Kidney (tissue), 22 donors: ENCODE results near the gene CAPNS1. TPM values are rescaled to one million over a fixed set of nuclear protein-coding genes. Genes with fewer than 3 reads are reported as not detected.

Experiments
- DNase-seq, 5 donors: peaks; one replicate each; pipeline ENCODE4 v3.0.0-alpha.2; 2013 to 2020
- FAIRE-seq: peaks from 2 replicates; lab custom pipeline; 2012; peaks lifted over from hg19 to GRCh38; lab: Jason Lieb, UNC
- H3K27ac ChIP-seq, 2 donors: one replicate each; pipeline ENCODE4 v1.7.0; 2013; ENCODE audit warnings: low read depth in 2 of 2, low read length in 2 of 2, inconsistent platforms in 1 of 2
- H3K27me3 ChIP-seq: one replicate; pipeline ENCODE4 v1.7.1; 2013; ENCODE audit warnings: low read length, inconsistent platforms; ENCODE audit not compliant: control insufficient read depth, insufficient read depth
- H3K36me3 ChIP-seq, 3 donors: one replicate each; pipeline versions ENCODE4 v1.7.0 to v1.7.1; 2013; ENCODE audit warnings: low read length in 3 of 3, control low read depth in 1 of 3, inconsistent platforms in 1 of 3; ENCODE audit not compliant: insufficient read depth in 3 of 3, control insufficient read depth in 2 of 3
- H3K4me1 ChIP-seq, 3 donors: one replicate each; pipeline versions ENCODE4 v1.7.0 to v1.7.1; 2013; ENCODE audit warnings: low read length in 3 of 3, inconsistent platforms in 1 of 3, low read depth in 1 of 3; ENCODE audit not compliant: control insufficient read depth in 2 of 3, insufficient read depth in 2 of 3
- H3K4me3 ChIP-seq, 3 donors: one replicate each; pipeline versions ENCODE4 v1.7.0 to v1.8.1; 2013; ENCODE audit warnings: low read length in 3 of 3, control low read depth in 1 of 3, inconsistent platforms in 1 of 3
- H3K9ac ChIP-seq, 3 donors: one replicate each; pipeline versions ENCODE4 v1.7.0 to v1.7.1; 2013; ENCODE audit warnings: low read length in 3 of 3, control low read depth in 1 of 3, inconsistent platforms in 1 of 3
- H3K9me3 ChIP-seq, 3 donors: one replicate each; pipeline versions ENCODE4 v1.7.0 to v1.7.1; 2013; ENCODE audit warnings: low read length in 3 of 3, control low read depth in 1 of 3, inconsistent platforms in 1 of 3; ENCODE audit not compliant: control insufficient read depth in 2 of 3, insufficient read depth in 1 of 3
- CTCF ChIP-seq: IDR thresholded peaks from 3 replicates; pipeline ENCODE4 v1.5.1; 2012; ENCODE audit warnings: mild to moderate bottlenecking, moderate library complexity, borderline replicate concordance; ENCODE audit not compliant: insufficient read depth; ENCODE audit errors: extremely low read depth
- intact Hi-C: fragments of 100-400 bp; cut with DNase I; formaldehyde crosslinking; loops from one replicate; pipeline ENCODE4 v1.11.1; 2022
- long read RNA-seq, 10 donors: library from polyadenylated mRNA in 1 of 10; unstranded in 1 of 10; transcript quantifications; one replicate each; pipeline ENCODE4 v2.0.0 and lab custom pipeline, GENCODE V29; 2021 to 2026
- polyA plus RNA-seq: library from polyadenylated mRNA; stranded (reverse); fragments of 350-450 nt; fragmentation: Illumina TruSeq; extraction: RNeasy Lipid Tissue Mini Kit (QIAGEN cat#74804); gene quantifications from one replicate; pipeline ENCODE4 v1.2.3, GENCODE V29; 2014; ENCODE audit warnings: low read depth, low replicate concordance; ENCODE audit not compliant: insufficient read depth
- total RNA-seq: library from RNA; stranded (reverse); fragmentation: NEBNext Ultra II Directional; extraction: Animal tissue kit (Norgen Biotek cat#: 25700); gene quantifications from one replicate; pipeline ENCODE4 v1.2.1, GENCODE V29; 2021
- donor health status: control.
- donor health status: control.
- donor health status: control.
- donor health status: control.
- donor health status: control.
- donor health status: DM: yes; HTN: yes; CAD: no.
- donor health status: Normal renal cell carcinoma (clear cell type).

Gene CAPNS1
- total RNA-seq (861 TPM), polyA plus RNA-seq (1,098 TPM)
- long read RNA-seq, donor 1, transcript CAPNS1-201 (11 exons, 1,918 nt): major isoform, 34 of 149 reads
- long read RNA-seq, donor 1, partial matches to known transcripts: 95 of 149 reads
- long read RNA-seq, donor 1, other reads (novel, unspliced or antisense): 20 of 149 reads
- long read RNA-seq, donor 2, transcript CAPNS1-201 (11 exons, 1,918 nt): major isoform, 41 of 136 reads
- long read RNA-seq, donor 2, partial matches to known transcripts: 23 of 136 reads
- long read RNA-seq, donor 2, other reads (novel, unspliced or antisense): 71 of 136 reads
- long read RNA-seq, donor 3, transcript CAPNS1-201 (11 exons, 1,918 nt): major isoform, 47 of 245 reads
- long read RNA-seq, donor 3, partial matches to known transcripts: 170 of 245 reads
- long read RNA-seq, donor 3, other reads (novel, unspliced or antisense): 26 of 245 reads
- long read RNA-seq, donor 4, transcript CAPNS1-201 (11 exons, 1,918 nt): major isoform, 47 of 96 reads
- long read RNA-seq, donor 4, partial matches to known transcripts: 32 of 96 reads
- long read RNA-seq, donor 4, other reads (novel, unspliced or antisense): 17 of 96 reads
- long read RNA-seq, donor 5, partial matches to known transcripts: 0 of 2 reads
- long read RNA-seq, donor 5, other reads (novel, unspliced or antisense): 0 of 2 reads
- long read RNA-seq, donor 6, transcript CAPNS1-201 (11 exons, 1,918 nt): major isoform, 50 of 333 reads
- long read RNA-seq, donor 6, partial matches to known transcripts: 263 of 333 reads
- long read RNA-seq, donor 6, other reads (novel, unspliced or antisense): 20 of 333 reads
- long read RNA-seq, donor 7, transcript CAPNS1-201 (11 exons, 1,918 nt): major isoform, 58 of 180 reads
- long read RNA-seq, donor 7, partial matches to known transcripts: 91 of 180 reads
- long read RNA-seq, donor 7, other reads (novel, unspliced or antisense): 31 of 180 reads
- long read RNA-seq, donor 8, transcript CAPNS1-201 (11 exons, 1,918 nt): major isoform, 37 of 98 reads
- long read RNA-seq, donor 8, partial matches to known transcripts: 46 of 98 reads
- long read RNA-seq, donor 8, other reads (novel, unspliced or antisense): 13 of 98 reads
- long read RNA-seq, donor 9, transcript CAPNS1-201 (11 exons, 1,918 nt): major isoform, 22 of 42 reads
- long read RNA-seq, donor 9, partial matches to known transcripts: 20 of 42 reads
- long read RNA-seq, donor 9, other reads (novel, unspliced or antisense): 0 of 42 reads
- long read RNA-seq, donor 10, transcript CAPNS1-201 (11 exons, 1,918 nt): major isoform, 49 of 166 reads
- long read RNA-seq, donor 10, partial matches to known transcripts: 88 of 166 reads
- long read RNA-seq, donor 10, other reads (novel, unspliced or antisense): 29 of 166 reads

- Histone ChIP-seq H3K9me3 (no peaks in the 10 kb centered on the region), H3K4me3 (peak within 1 kb of the TSS; percentile 81 to 100 (median 90)), H3K9ac (peak within 1 kb of the TSS; percentile 69 to 100 (median 87)), H3K27me3 (no peaks in the 10 kb centered on the region), H3K4me1 (peaks cover 0 to 8% (median 7%) of the 10 kb centered on the region in 3 donors), H3K36me3 (peaks cover 7 to 14% (median 12%) of the 10 kb centered on the region in 3 donors), H3K27ac (peak within 1 kb of the TSS; percentile 99 to 100)
- no peak for FAIRE-seq
- TF ChIP-seq CTCF: peak; percentile 10
- intact Hi-C loops: no loop called here
- DNase-seq: peak; percentile 98 to 99 (median 99)
Observed at GRCh38 chr19:36139473-36140303, at the start of gene CAPNS1. CAPNS1 (plus strand) TSS chr19:36140066; CDS start chr19:36141012, 946 bp downstream.

GRCh38 chr19:36090910-36091695 is 48.8 kb upstream of the CAPNS1 start:
- Histone ChIP-seq H3K27me3 (no peaks in the 10 kb centered on the region), H3K9me3 (no peaks in the 10 kb centered on the region), H3K36me3 (no peaks in the 10 kb centered on the region), H3K27ac (no peak overlapping the region), H3K4me3 (no peak overlapping the region), H3K4me1 (no peaks in the 10 kb centered on the region), H3K9ac (no peak overlapping the region)
- FAIRE-seq: no peak
- intact Hi-C loops: no loop called here
- peak in 1 of 5 donors; percentile 5 for DNase-seq
- TF ChIP-seq CTCF: no peak
